Type B pancreatic cell (in vitro differentiated cells): ENCODE measurements around the gene PPP1R14D. TPM values are rescaled to one million over a fixed set of nuclear protein-coding genes. Genes with fewer than 3 reads are reported as not detected.

Experiments
- DNase-seq: peaks from one replicate; pipeline ENCODE4 v3.0.0; 2021; ENCODE audit warnings: mixed read lengths; ENCODE audit not compliant: unreplicated experiment; ENCODE audit errors: extremely low spot score
- H3K27ac Mint-ChIP-seq: 2 replicates; pipeline ENCODE4 v1.8.0; 2021; ENCODE audit warnings: mild to moderate bottlenecking, mixed read lengths
- H3K27me3 Mint-ChIP-seq: 2 replicates; pipeline ENCODE4 v1.8.0; 2021; ENCODE audit warnings: mixed read lengths
- H3K36me3 Mint-ChIP-seq: 2 replicates; pipeline ENCODE4 v1.8.0; 2021; ENCODE audit warnings: mixed read lengths
- H3K4me1 Mint-ChIP-seq: one replicate; pipeline ENCODE4 v1.8.0; 2021; ENCODE audit warnings: mixed read lengths; ENCODE audit not compliant: unreplicated experiment
- H3K4me3 Mint-ChIP-seq: 2 replicates; pipeline ENCODE4 v1.8.0; 2021; ENCODE audit warnings: mild to moderate bottlenecking, mixed read lengths
- H3K9me3 Mint-ChIP-seq: 2 replicates; pipeline ENCODE4 v1.8.0; 2021; ENCODE audit warnings: mixed read lengths
- total RNA-seq: library from RNA; stranded (reverse); gene quantifications from 2 replicates; pipeline ENCODE4 v1.2.1, GENCODE V29; 2021; ENCODE audit warnings: low replicate concordance
- TF ChIP-seq, protein P1 (sequence below): fragments of 200-600 bp; sonication (generic); conservative IDR thresholded peaks from 2 replicates; pipeline ENCODE4 v1.5.0; 2021; ENCODE audit warnings: antibody characterized with exemption, mild to moderate bottlenecking

Gene PPP1R14D
- total RNA-seq, 1 donor from 2014 or later: 0.70 TPM

DNA sequence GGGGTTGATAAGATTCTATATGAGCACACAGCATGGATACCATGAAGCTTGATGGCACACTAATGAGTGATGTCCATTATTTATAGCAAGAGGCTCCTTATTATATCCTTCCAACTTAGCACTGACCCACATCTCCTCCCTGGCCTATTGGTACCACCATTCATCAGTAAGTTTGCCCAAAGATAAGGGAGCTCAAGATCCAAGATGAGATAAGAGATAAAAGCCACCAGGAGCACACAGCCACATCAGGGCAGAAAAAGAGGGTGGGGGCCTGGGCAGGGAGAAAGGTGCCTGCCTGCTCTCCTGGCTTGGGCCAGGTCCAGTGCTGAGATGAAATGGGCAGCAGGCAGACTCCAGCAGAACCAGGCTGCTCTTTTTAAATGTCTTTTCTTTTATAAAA, 4.4 kb upstream of the PPP1R14D start:
- DNase-seq: no peak
- peaks cover 7% of the 10 kb centered on the region for H3K36me3 Mint-ChIP-seq
- TF ChIP-seq, protein P1, sequence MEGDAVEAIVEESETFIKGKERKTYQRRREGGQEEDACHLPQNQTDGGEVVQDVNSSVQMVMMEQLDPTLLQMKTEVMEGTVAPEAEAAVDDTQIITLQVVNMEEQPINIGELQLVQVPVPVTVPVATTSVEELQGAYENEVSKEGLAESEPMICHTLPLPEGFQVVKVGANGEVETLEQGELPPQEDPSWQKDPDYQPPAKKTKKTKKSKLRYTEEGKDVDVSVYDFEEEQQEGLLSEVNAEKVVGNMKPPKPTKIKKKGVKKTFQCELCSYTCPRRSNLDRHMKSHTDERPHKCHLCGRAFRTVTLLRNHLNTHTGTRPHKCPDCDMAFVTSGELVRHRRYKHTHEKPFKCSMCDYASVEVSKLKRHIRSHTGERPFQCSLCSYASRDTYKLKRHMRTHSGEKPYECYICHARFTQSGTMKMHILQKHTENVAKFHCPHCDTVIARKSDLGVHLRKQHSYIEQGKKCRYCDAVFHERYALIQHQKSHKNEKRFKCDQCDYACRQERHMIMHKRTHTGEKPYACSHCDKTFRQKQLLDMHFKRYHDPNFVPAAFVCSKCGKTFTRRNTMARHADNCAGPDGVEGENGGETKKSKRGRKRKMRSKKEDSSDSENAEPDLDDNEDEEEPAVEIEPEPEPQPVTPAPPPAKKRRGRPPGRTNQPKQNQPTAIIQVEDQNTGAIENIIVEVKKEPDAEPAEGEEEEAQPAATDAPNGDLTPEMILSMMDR: no peak

DNA sequence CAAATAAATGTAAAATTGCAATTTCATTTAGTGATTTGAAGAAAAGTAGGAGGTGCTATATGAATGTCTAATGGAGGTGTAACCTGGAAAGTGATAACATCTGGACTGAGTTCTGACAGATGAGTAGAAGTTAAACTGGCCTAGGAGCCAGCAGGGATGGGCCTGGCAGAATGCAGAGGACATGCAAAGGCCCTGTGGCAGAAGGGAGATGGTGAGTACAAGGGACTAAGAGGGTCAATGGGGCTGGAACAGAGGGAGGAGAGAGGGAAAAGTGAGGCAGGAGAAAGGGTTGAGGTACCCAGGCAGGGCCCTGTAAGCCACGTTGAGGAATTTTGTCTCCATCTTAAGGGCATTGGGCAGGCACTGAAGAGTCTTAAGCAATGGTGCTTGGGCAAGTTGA, 3.4 kb upstream of the PPP1R14D start:
- H3K4me3 Mint-ChIP-seq: no peak overlapping the region
- TF ChIP-seq, protein P1: no peak
- H3K9me3 Mint-ChIP-seq: no peaks in the 10 kb centered on the region
- no peak overlapping the region for H3K27ac Mint-ChIP-seq
- H3K27me3 Mint-ChIP-seq: no peaks in the 10 kb centered on the region
- peaks cover 7% of the 10 kb centered on the region for H3K36me3 Mint-ChIP-seq
- DNase-seq: no peak
- H3K4me1 Mint-ChIP-seq: no peaks in the 10 kb centered on the region

More for the DNA sequence above, 4.4 kb upstream of the PPP1R14D start:
- H3K27me3 Mint-ChIP-seq: no peaks in the 10 kb centered on the region
- no peak overlapping the region for H3K4me3 Mint-ChIP-seq
- H3K27ac Mint-ChIP-seq: no peak overlapping the region
- no peaks in the 10 kb centered on the region for H3K4me1 Mint-ChIP-seq
- H3K9me3 Mint-ChIP-seq: no peaks in the 10 kb centered on the region

DNA sequence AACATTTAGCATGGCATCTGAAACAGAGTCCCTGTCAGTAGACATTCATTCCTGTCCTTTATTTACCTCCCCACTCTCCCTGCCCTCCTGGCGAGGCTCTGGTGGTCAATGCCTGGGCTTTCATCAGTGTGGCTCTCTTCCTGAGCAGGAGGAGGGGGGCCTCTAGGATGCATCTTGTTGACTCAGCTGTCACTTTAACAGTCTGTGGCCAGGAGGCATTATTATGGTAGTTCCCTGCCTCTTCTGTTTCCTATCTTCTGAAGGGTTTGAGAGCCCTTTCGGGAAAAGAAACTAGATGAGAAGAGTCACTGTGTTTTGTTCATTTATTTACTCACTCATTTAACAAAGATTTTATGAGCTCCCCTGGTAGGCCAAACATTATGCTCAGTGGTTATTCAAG, 2.4 kb upstream of the PPP1R14D start:
- no peak for DNase-seq
- no peaks in the 10 kb centered on the region for H3K27me3 Mint-ChIP-seq
- peaks cover 2% of the 10 kb centered on the region for H3K4me1 Mint-ChIP-seq
- H3K9me3 Mint-ChIP-seq: no peaks in the 10 kb centered on the region
- TF ChIP-seq, protein P1: no peak
- H3K36me3 Mint-ChIP-seq: peaks cover 7% of the 10 kb centered on the region
- H3K4me3 Mint-ChIP-seq: no peak overlapping the region
- H3K27ac Mint-ChIP-seq: no peak overlapping the region

DNA sequence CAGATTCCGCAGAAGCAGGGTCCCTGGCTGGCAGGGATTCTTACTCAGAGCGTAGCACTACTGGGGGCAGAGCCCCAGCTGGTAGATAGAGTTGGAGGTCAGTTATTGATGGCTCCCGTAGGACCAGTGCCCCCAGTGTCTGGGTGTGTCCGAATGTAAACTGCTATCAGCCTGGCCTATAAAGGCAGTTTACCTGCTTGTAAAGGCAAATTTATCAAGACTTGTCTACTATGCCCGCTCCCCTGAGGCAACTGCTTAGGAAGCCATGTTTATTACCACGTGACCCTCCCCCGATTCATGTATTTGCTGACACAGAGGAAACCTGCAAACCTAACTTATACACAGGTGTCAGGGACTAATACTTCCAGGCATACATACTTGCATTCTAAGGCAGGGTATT, 607 bp upstream of the PPP1R14D start:
- Mint-ChIP-seq H3K4me1 (peaks cover 7% of the 10 kb centered on the region), H3K27ac (no peak overlapping the region), H3K27me3 (no peaks in the 10 kb centered on the region), H3K4me3 (no peak overlapping the region), H3K9me3 (no peaks in the 10 kb centered on the region), H3K36me3 (peaks cover 7% of the 10 kb centered on the region)
- no peak for DNase-seq
- TF ChIP-seq, protein P1: no peak

DNA sequence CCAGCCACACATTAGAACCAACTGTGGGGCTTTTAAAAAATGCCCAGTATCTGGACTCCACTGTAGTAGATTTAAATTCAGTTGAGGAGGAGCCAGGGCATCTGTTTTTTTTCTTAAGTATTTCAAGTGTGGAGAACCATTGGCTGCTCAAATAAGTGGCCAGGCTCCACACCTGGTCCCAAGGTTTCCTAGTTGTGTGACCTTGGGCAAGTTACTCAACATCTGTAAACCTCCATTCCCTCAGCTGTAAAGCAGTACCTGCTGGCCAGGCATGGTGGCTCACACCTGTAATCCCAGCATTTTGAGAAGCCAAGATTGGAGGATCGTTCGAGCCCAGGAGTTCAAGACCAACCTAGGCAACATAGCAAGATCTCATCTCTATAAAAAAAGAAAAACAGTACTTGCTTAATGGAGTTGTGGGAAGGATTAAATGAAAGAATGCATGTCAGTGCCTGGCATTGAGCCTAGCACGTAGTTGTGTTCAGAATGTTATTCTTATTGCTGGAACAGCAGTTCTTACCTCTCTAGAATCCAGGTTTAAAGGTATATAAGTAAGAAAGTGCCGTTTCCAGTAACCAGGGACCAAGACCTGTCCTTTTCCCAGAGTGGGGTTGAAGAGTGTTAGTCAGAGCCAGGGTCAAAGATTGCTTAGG, 2.0 kb downstream of the PPP1R14D start:
- no peak for DNase-seq
- H3K4me3 Mint-ChIP-seq: no peak overlapping the region
- no peak overlapping the region for H3K27ac Mint-ChIP-seq
- H3K4me1 Mint-ChIP-seq: peaks cover 7% of the 10 kb centered on the region
- no peaks in the 10 kb centered on the region for H3K9me3 Mint-ChIP-seq
- no peaks in the 10 kb centered on the region for H3K27me3 Mint-ChIP-seq
- TF ChIP-seq, protein P1: no peak
- no peaks in the 10 kb centered on the region for H3K36me3 Mint-ChIP-seq
